ENCODE data around the gene MRPL54.
A peak's percentile ranks its signal among the peaks of the same experiment; 100 is the strongest.
"Not testable (repeated sequence)": the region's sequence is repeated elsewhere in the genome, so short reads cannot be mapped to it uniquely, and the experiment has no call there.

The MRPL54 gene

GRCh38 chr19:3751236-3751635, 11.2 kb upstream of the MRPL54 start:
- no peak for TF ChIP-seq Cebpa-rat (IDR thresholded peaks at IDR 0.05)
- no peaks in the 10 kb centered on the region for H3K27me3 ChIP-seq
- H3K36me3 ChIP-seq, result peaks cover 38 to 58% (median 46%) of the 10 kb centered on the region in 11 experiments; a peak in 21 of 22 replicates
- H3K9me3 ChIP-seq (replicated peaks in 1 of 11), result no peaks in the 10 kb centered on the region
- H3K4me2 ChIP-seq, result no peak overlapping the region
- H3K4me3 ChIP-seq, result no peak overlapping the region
- H3K9ac ChIP-seq, result no peak overlapping the region
- H3K4me1 ChIP-seq, result peaks cover 9 to 32% (median 30%) of the 10 kb centered on the region in 10 experiments; a peak in 18 of 20 replicates
- H4K20me1 ChIP-seq, result peaks cover 0 to 6% (median 0%) of the 10 kb centered on the region in 11 experiments; a peak in 3 of 22 replicates
- H3K27ac ChIP-seq, result no peak overlapping the region

DNA sequence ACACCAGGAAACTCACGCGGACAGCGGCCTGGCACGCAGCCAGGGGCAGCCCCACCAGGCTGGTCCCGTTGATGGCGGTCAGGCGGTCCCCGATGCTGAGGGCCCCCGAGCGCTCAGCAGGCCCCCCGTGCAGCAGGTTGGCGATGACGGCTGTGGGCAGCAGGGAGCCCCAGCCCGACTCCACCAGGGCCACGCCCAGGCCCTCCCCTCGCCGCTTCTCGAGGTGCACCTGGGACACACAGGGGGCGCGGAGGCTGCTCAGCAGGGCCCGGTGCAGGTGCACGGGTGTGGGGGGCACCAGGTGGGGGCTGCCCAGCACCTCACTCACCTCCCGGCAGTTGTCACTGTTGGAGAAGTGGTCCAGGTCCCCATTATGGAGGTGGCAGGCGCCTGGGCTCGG, 10.0 kb upstream of the MRPL54 start:
- H3K4me3 ChIP-seq, result no peak overlapping the region
- peaks cover 10 to 42% (median 35%) of the 10 kb centered on the region in 10 experiments; a peak in 19 of 20 replicates for H3K4me1 ChIP-seq
- H3K27me3 ChIP-seq, result no peaks in the 10 kb centered on the region

DNA sequence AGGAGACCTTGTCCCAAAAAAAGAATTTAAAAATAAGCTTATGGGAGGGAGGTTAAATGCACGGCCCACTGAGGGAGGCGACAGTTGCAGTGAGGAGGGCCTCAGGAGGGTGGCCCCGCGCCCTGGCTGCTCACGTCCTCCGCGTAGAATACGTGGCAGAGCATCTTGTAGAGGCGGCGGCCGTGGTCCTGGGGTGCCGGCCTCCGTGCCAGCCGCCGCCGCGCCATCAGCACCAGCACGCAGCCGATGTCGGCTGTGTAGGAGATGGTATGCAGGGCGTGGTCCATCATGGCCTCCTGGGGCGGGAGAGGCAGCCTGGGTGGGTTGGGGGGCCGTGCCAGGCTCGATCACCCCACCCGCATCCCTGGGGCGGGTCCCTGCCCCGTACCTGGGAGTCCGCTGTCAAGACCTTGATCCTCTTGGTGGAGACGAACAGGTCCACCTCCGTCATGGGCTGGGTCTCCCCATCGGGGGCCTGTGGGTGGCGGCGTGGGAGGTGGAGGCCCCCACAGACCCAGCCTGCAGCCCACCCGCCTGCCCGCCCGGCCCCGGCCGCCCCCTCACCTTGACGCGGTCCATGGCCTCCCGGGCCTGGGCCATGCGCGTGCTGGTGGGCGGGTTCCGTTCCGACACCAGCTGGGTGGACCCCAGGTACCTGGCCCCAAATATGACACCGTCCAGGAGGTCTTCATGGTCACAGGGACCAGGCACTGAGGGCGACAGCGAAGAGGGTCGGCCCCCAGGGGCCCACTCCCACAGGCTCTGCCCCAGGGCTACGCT, 8.7 kb upstream of the MRPL54 start:
- peaks cover 57 to 82% (median 69%) of the 10 kb centered on the region in 11 experiments for H3K36me3 ChIP-seq
- no peak for TF ChIP-seq Cebpa-rat (IDR thresholded peaks at IDR 0.05)
- H3K4me2 ChIP-seq, result peak overlapping the region in 9 of 11 experiments; percentile 36 to 81 (median 73); a peak in 18 of 22 replicates

More for the DNA sequence above, 10.0 kb upstream of the MRPL54 start:
- TF ChIP-seq Cebpa-rat (IDR thresholded peaks at IDR 0.05), result no peak
- H3K27ac ChIP-seq, result 0 out of 22 replicates have a peak overlapping the region, but pooled peaks of 1 of the 11 experiments have one; percentile 7
- H3K36me3 ChIP-seq, result peaks cover 44 to 69% (median 56%) of the 10 kb centered on the region in 11 experiments
- H4K20me1 ChIP-seq, result peaks cover 0 to 11% (median 0%) of the 10 kb centered on the region in 11 experiments; a peak in 4 of 22 replicates
- H3K9ac ChIP-seq, result no peak overlapping the region
- no peak overlapping the region for H3K4me2 ChIP-seq
- no peaks in the 10 kb centered on the region for H3K9me3 ChIP-seq (replicated peaks in 1 of 11)

DNA sequence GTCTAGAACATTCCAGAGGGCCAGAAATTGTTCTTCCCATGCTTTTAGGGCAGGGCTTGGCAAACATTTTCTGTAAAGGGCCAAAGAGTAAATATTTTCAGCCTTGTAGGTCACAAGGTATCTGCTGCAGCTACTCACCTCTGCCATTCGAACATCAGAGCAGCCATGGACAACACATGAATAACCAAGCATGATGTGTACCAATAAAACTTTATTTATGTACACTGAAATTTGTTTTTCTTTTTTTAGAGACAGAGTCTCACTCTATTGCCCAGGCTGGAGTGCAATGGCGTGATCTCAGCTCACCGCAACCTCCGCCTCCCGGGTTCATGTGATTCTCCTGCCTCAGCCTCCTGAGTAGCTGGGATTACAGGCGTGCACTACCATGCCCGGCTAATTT, 4.8 kb upstream of the MRPL54 start:
- peak overlapping the region in 2 of 11 experiments; percentile 16 to 87; a peak in 1 of 22 replicates for H3K27ac ChIP-seq
- peak overlapping the region in 1 of 11 experiments; percentile 7; a peak in 1 of 22 replicates for H3K9ac ChIP-seq
- peaks cover 42 to 80% (median 66%) of the 10 kb centered on the region in 10 experiments for H3K4me1 ChIP-seq
- H3K4me2 ChIP-seq; H3K27me3 ChIP-seq; H3K4me3 ChIP-seq; H3K9me3 ChIP-seq (replicated peaks in 1 of 11): not testable (repeated sequence)
- peaks cover 42 to 62% (median 47%) of the 10 kb centered on the region in 11 experiments for H3K36me3 ChIP-seq
- peaks cover 0 to 32% (median 0%) of the 10 kb centered on the region in 11 experiments; a peak in 4 of 22 replicates for H4K20me1 ChIP-seq

More for the DNA sequence above, 8.7 kb upstream of the MRPL54 start:
- no peaks in the 10 kb centered on the region for H3K9me3 ChIP-seq (replicated peaks in 1 of 11)
- H3K4me3 ChIP-seq, result no peak overlapping the region
- peaks cover 0 to 20% (median 0%) of the 10 kb centered on the region in 11 experiments; a peak in 5 of 22 replicates for H4K20me1 ChIP-seq
- peaks cover 17 to 52% (median 40%) of the 10 kb centered on the region in 10 experiments for H3K4me1 ChIP-seq
- no peaks in the 10 kb centered on the region for H3K27me3 ChIP-seq
- peak overlapping the region in 9 of 11 experiments; percentile 17 to 87 (median 69); a peak in 17 of 22 replicates for H3K27ac ChIP-seq
- peak overlapping the region in 6 of 11 experiments; percentile 27 to 70 (median 54); a peak in 10 of 22 replicates for H3K9ac ChIP-seq

DNA sequence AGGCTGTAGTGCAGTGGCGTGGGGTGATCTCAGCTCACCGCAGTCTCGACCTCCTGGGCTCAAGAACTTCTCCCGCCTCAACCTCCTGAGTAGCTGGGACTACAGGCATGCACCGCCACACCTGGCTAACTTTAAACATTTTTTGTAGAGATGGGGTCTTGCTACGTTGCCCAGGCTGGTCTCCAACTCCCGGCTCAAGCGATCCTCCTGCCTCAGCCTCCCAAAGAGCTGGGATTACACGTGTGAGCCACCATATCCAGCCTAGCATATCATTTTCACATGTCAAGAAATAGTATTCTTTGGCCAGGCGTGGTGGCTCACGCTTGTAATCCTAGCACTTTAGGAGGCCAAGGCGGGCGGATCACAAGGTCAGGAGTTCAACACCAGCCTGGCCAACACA, 4.2 kb upstream of the MRPL54 start:
- not testable (repeated sequence) for H3K27me3 ChIP-seq; H3K9ac ChIP-seq; H3K9me3 ChIP-seq (replicated peaks in 1 of 11); H3K4me3 ChIP-seq; H3K27ac ChIP-seq
- Histone ChIP-seq H4K20me1 (peaks cover 0 to 32% (median 0%) of the 10 kb centered on the region in 11 experiments; a peak in 3 of 22 replicates), H3K36me3 (peaks cover 38 to 58% (median 42%) of the 10 kb centered on the region in 11 experiments), H3K4me2 (peak overlapping the region in 4 of 11 experiments; percentile 2 to 93 (median 52); a peak in 2 of 22 replicates), H3K4me1 (peaks cover 45 to 82% (median 68%) of the 10 kb centered on the region in 10 experiments)

DNA sequence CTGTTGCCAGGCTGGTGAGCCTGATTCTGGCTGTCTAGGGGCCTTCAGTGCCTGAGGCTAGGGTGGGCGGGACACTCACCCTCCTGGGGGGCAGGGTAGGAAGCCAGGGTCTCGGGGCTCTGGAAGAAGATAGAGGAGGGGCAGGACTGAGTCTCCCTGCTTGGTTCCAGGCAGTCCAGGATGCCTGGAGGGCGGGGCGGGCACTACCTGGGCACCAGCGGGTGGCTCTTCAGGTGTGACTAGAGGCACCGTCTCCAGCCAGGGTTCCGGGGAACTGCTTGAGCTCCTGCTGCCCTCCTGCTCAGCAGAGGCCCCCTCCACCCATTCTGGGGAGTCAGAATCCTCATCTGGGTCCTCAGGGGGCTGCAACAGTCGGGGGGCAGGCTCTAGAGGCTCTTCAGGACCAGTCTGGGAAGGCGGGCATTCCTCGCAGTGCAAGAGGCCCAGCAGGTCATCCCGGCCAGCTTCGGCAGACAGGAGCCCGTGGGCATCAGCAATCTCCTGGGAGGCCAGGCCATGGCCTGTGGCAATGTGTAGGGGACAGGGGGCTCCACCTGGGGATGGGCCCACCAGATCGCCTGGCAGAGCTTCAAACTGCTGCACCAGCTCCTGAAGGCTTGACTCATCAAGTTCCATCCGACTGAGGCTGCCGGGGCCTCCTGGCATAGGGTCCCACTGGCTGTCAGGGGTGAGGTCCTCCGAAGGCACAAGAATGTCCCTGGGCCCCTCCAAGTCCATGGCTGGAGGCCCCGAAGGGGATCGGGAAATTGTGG, 2.8 kb upstream of the MRPL54 start:
- Histone ChIP-seq H3K27ac (peak overlapping the region in 8 of 11 experiments; percentile 7 to 94 (median 58); a peak in 13 of 22 replicates), H3K36me3 (peaks cover 30 to 46% (median 35%) of the 10 kb centered on the region in 11 experiments), H3K9me3 (replicated peaks in 1 of 11) (no peaks in the 10 kb centered on the region), H3K4me2 (peak overlapping the region; percentile 68 to 97 (median 89)), H4K20me1 (peaks cover 0 to 30% (median 0%) of the 10 kb centered on the region in 11 experiments; a peak in 3 of 22 replicates), H3K27me3 (no peaks in the 10 kb centered on the region), H3K4me3 (peak overlapping the region in 5 of 10 experiments; percentile 75 to 89 (median 84); a peak in 4 of 20 replicates), H3K4me1 (peaks cover 48 to 80% (median 64%) of the 10 kb centered on the region in 10 experiments), H3K9ac (peak overlapping the region; percentile 88 to 96 (median 92); a peak in 21 of 22 replicates)
- TF ChIP-seq Cebpa-rat (IDR thresholded peaks at IDR 0.05), result no peak

DNA sequence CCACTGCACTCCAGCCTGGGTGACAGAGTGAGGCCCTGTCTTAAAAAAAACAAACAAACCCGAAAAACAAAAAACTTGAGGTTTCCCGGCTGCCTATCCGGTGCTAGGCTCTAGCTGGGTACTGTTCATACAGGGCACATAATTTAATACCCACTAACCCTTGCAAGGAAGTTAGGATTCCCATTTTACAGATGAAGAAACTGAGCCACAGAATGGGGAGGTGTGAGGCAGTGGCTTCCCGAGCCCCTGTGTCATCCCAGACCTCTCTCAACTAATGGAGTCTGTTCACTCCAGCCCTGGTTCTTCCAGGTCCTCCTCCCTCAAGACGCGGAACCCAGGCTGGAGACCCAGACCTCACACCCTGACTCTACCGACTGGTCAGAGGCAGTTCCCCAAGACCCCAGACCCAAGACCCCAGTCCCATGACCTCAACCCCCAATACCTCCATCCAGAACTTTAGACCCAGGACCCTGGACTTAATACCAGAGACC, 1.6 kb upstream of the MRPL54 start:
- peaks cover 36 to 73% (median 56%) of the 10 kb centered on the region in 10 experiments for H3K4me1 ChIP-seq
- no peaks in the 10 kb centered on the region for H3K27me3 ChIP-seq
- peaks cover 0 to 26% (median 0%) of the 10 kb centered on the region in 11 experiments; a peak in 4 of 22 replicates for H4K20me1 ChIP-seq
- no peak for TF ChIP-seq Cebpa-rat (IDR thresholded peaks at IDR 0.05)
- no peaks in the 10 kb centered on the region for H3K9me3 ChIP-seq (replicated peaks in 1 of 11)
- peaks cover 38 to 54% (median 46%) of the 10 kb centered on the region in 11 experiments for H3K36me3 ChIP-seq
- peak overlapping the region; percentile 68 to 97 (median 89) for H3K4me2 ChIP-seq
- H3K27ac ChIP-seq, result peak overlapping the region; percentile 87 to 99 (median 94)
- peak overlapping the region; percentile 88 to 96 (median 92) for H3K9ac ChIP-seq
- H3K4me3 ChIP-seq, result peak overlapping the region; percentile 75 to 89 (median 84)

DNA sequence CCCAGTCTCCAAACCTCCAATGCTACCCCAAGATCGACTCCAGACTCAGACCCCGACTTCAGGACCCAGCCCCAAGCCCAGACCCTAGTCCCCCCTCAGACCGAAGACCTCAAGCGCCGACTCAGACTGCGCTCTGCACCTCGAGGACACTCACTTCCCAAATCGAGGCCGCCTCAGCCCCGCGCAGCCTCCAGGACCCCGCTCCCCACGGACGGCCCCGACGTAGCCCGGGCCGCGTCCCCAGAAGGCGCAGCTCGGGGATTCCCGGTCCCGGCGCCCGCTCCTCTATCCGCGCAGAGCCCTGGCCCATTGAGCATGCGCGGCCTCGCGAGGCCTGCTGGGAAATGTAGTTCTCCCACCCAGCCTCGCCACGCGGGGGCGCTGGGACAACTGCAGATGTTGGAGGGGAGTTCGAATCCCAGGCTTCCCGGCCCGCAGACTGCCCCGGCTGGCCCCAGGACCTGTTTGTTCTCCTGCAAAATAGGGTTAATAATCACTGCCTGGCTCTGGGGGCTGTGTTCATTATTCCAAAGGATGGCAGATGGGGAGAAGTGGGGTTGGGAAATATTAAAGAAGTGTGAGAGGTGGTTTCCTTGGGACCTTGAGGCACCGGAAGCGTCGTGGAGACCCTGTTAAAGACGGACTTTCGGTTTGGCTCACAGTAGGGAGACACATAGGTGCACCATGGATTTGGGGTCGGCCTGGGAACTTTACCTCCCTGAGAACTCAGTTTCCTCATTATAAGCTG, 926 bp upstream of the MRPL54 start, which contains the start of gene APBA3:
Gene APBA3, minus strand, starts transcription at position 311 of the 748 bp plus-strand sequence. CDS start 1,428 bp downstream, outside the sequence.
- peaks cover 40 to 53% (median 49%) of the 10 kb centered on the region in 11 experiments for H3K36me3 ChIP-seq
- no peak for TF ChIP-seq Cebpa-rat (IDR thresholded peaks at IDR 0.05)
- peak within 1 kb of the TSS; percentile 88 to 99 (median 94) for H3K27ac ChIP-seq
- no peaks in the 10 kb centered on the region for H3K27me3 ChIP-seq
- H4K20me1 ChIP-seq, result peaks cover 0 to 26% (median 0%) of the 10 kb centered on the region in 11 experiments; a peak in 4 of 22 replicates
- peak within 1 kb of the TSS; percentile 68 to 97 (median 89) for H3K4me2 ChIP-seq
- no peaks in the 10 kb centered on the region for H3K9me3 ChIP-seq (replicated peaks in 1 of 11)
- H3K9ac ChIP-seq, result peak within 1 kb of the TSS; percentile 89 to 97 (median 94)
- peaks cover 36 to 80% (median 59%) of the 10 kb centered on the region in 10 experiments for H3K4me1 ChIP-seq
- H3K4me3 ChIP-seq, result peak within 1 kb of the TSS; percentile 75 to 89 (median 84)

Measured in BLaER1 treated with 17β-estradiol and CSF1 and Interleukin-3, amounts not matched to agents 10 nM and 100 nM (cell line).